Mesenchymal stem cell (in vitro differentiated cells and primary cell): ENCODE data around the gene PRR29.

Experiments used
- DNase-seq: peaks from one replicate; pipeline ENCODE4 v3.0.0-alpha.2; 2013
- H2AFZ ChIP-seq: one replicate; pipeline ENCODE4 v1.6.1; 2013; ENCODE audit warnings: low read depth, mild to moderate bottlenecking, control low read depth, inconsistent platforms, low read length, moderate library complexity
- H2AK5ac ChIP-seq: 2 replicates; pipeline ENCODE4 v1.6.1; 2013; ENCODE audit warnings: low read length, moderate library complexity, mild to moderate bottlenecking, inconsistent platforms; ENCODE audit not compliant: severe bottlenecking
- H2BK120ac ChIP-seq: one replicate; pipeline ENCODE4 v1.6.1; 2013; ENCODE audit warnings: low read depth, mild to moderate bottlenecking, inconsistent platforms, low read length, moderate library complexity
- H2BK12ac ChIP-seq, 2 experiments: one replicate each; pipeline ENCODE4 v1.6.1; 2013; ENCODE audit warnings: inconsistent platforms in 2 of 2, low read length in 2 of 2, mild to moderate bottlenecking in 2 of 2, moderate library complexity in 2 of 2, control low read depth in 1 of 2
- H2BK15ac ChIP-seq: one replicate; pipeline ENCODE4 v1.6.1; 2013; ENCODE audit warnings: mild to moderate bottlenecking, low read depth, inconsistent platforms; ENCODE audit not compliant: poor library complexity, severe bottlenecking
- H2BK5ac ChIP-seq: 2 replicates; pipeline ENCODE4 v1.6.1; 2013; ENCODE audit warnings: low read depth, mild to moderate bottlenecking, low read length, control low read depth, inconsistent platforms; ENCODE audit not compliant: poor library complexity, severe bottlenecking
- H3K14ac ChIP-seq, 2 experiments: one replicate each; pipeline ENCODE4 v1.6.1; 2013; ENCODE audit warnings: inconsistent platforms in 2 of 2, low read length in 2 of 2, control low read depth in 1 of 2, mild to moderate bottlenecking in 1 of 2, moderate library complexity in 1 of 2
- H3K18ac ChIP-seq, 2 experiments: one replicate each; pipeline ENCODE4 v1.6.1; 2013; ENCODE audit warnings: inconsistent platforms in 2 of 2, low read length in 2 of 2, control low read depth in 1 of 2, low read depth in 1 of 2, mild to moderate bottlenecking in 1 of 2
- H3K23ac ChIP-seq, 2 experiments: one replicate each; pipeline ENCODE4 v1.6.1; 2013; ENCODE audit warnings: inconsistent platforms in 2 of 2, low read length in 2 of 2, mild to moderate bottlenecking in 2 of 2, moderate library complexity in 2 of 2, control low read depth in 1 of 2
- H3K27ac ChIP-seq: 2 replicates; pipeline ENCODE4 v1.5.1; 2013; ENCODE audit warnings: mild to moderate bottlenecking, moderate library complexity, low read length, control low read depth, inconsistent platforms; ENCODE audit not compliant: poor library complexity, severe bottlenecking
- H3K27me3 ChIP-seq, 2 experiments: 2 replicates each; pipeline versions ENCODE4 v1.6.1 to v1.7.0; 2013; ENCODE audit warnings: low read length in 2 of 2, mild to moderate bottlenecking in 2 of 2, moderate library complexity in 2 of 2, control low read depth in 1 of 2, inconsistent platforms in 1 of 2; ENCODE audit not compliant: control insufficient read depth in 1 of 2, insufficient read depth in 1 of 2
- H3K36me3 ChIP-seq, 2 experiments: 2 replicates each; pipeline versions ENCODE4 v1.6.1 to v1.7.0; 2013; ENCODE audit warnings: low read length in 2 of 2, control low read depth in 1 of 2, inconsistent platforms in 1 of 2, low read depth in 1 of 2, mild to moderate bottlenecking in 1 of 2; ENCODE audit not compliant: insufficient read depth in 2 of 2, control insufficient read depth in 1 of 2
- H3K4ac ChIP-seq, 2 experiments: one replicate each; pipeline ENCODE4 v1.6.1; 2013; ENCODE audit warnings: inconsistent platforms in 2 of 2, low read length in 2 of 2, mild to moderate bottlenecking in 2 of 2, moderate library complexity in 2 of 2, control low read depth in 1 of 2, low read depth in 1 of 2
- H3K4me1 ChIP-seq: 2 replicates; pipeline ENCODE4 v1.6.1; 2013; ENCODE audit warnings: low read depth, low read length, control low read depth; ENCODE audit not compliant: control insufficient read depth, insufficient read depth
- H3K4me2 ChIP-seq: 2 replicates; pipeline ENCODE4 v1.6.1; 2013; ENCODE audit warnings: low read length, mild to moderate bottlenecking, inconsistent platforms; ENCODE audit not compliant: poor library complexity, severe bottlenecking
- H3K4me3 ChIP-seq, 2 experiments: 2 replicates each; pipeline versions ENCODE4 v1.5.1 to v1.7.0; 2013; ENCODE audit warnings: low read length in 2 of 2, mild to moderate bottlenecking in 2 of 2, control low read depth in 1 of 2, low read depth in 1 of 2; ENCODE audit not compliant: insufficient read depth in 1 of 2
- H3K79me1 ChIP-seq: replicated peaks from 2 replicates; pipeline ENCODE4 v1.6.1; 2013; ENCODE audit warnings: mild to moderate bottlenecking, control low read depth, low read length, inconsistent platforms; ENCODE audit not compliant: poor library complexity, severe bottlenecking
- H3K9ac ChIP-seq: 2 replicates; pipeline ENCODE4 v1.7.0; 2013; ENCODE audit warnings: mild to moderate bottlenecking, low read length, moderate library complexity
- H3K9me3 ChIP-seq: 2 replicates; pipeline ENCODE4 v1.7.0; 2013; ENCODE audit warnings: mild to moderate bottlenecking, low read length; ENCODE audit not compliant: control insufficient read depth
- H4K8ac ChIP-seq: one replicate; pipeline ENCODE4 v1.6.1; 2013; ENCODE audit warnings: inconsistent platforms, mild to moderate bottlenecking, low read length, moderate library complexity
- H4K91ac ChIP-seq: one replicate; pipeline ENCODE4 v1.6.1; 2013; ENCODE audit warnings: mild to moderate bottlenecking, low read length, inconsistent platforms
- WGBS: methylation state at CpG from one replicate; pipeline ENCODE4 v1.1.7; 2013; ENCODE audit warnings: mixed read lengths; 5-methylcytosine and 5-hydroxymethylcytosine counted together

PRR29 gene

GRCh38 chr17:63974594-63975192 is 23.5 kb upstream of the PRR29 start:
- Histone ChIP-seq H3K18ac (no peak overlapping the region), H2BK5ac (no peak overlapping the region), H2BK120ac (no peak overlapping the region), H2BK12ac (no peak overlapping the region), H3K4me1 (peaks cover 17% of the 10 kb centered on the region), H3K14ac (no peak overlapping the region), H2BK15ac (no peak overlapping the region), H3K27ac (no peak overlapping the region), H3K4me2 (no peak overlapping the region), H3K4me3 (no peak overlapping the region), H3K9ac (peak overlapping the region; percentile 29), H3K27me3 (peaks cover 7 to 19% of the 10 kb centered on the region in 2 experiments), H2AK5ac (no peak overlapping the region), H4K8ac (no peak overlapping the region), H3K36me3 (no peaks in the 10 kb centered on the region), H3K4ac (no peak overlapping the region), H4K91ac (no peak overlapping the region), H3K9me3 (no peaks in the 10 kb centered on the region), H3K23ac (no peak overlapping the region), H2AFZ (no peak overlapping the region), H3K79me1 (no peaks in the 10 kb centered on the region)
- DNase-seq = peak; percentile 43
- 49% methylated on average over 9 of the region's 10 CpGs for WGBS

GRCh38 chr17:63975541-63976092 is 22.5 kb upstream of the PRR29 start:
- WGBS = 92% methylated on average over 2 of the region's 2 CpGs
- Histone ChIP-seq H2AFZ (no peak overlapping the region), H3K27ac (no peak overlapping the region), H3K23ac (no peak overlapping the region), H3K4ac (no peak overlapping the region), H4K8ac (no peak overlapping the region), H3K14ac (no peak overlapping the region), H3K4me1 (peaks cover 17% of the 10 kb centered on the region), H3K79me1 (no peaks in the 10 kb centered on the region), H3K36me3 (no peaks in the 10 kb centered on the region), H3K9ac (no peak overlapping the region), H2BK5ac (no peak overlapping the region), H2BK12ac (no peak overlapping the region), H2BK15ac (no peak overlapping the region), H3K4me2 (no peak overlapping the region), H2AK5ac (no peak overlapping the region), H2BK120ac (no peak overlapping the region), H4K91ac (no peak overlapping the region), H3K18ac (no peak overlapping the region), H3K4me3 (no peak overlapping the region), H3K27me3 (peaks cover 7 to 11% of the 10 kb centered on the region in 2 experiments), H3K9me3 (no peaks in the 10 kb centered on the region)
- no peak for DNase-seq

- no peak overlapping the region for H4K8ac ChIP-seq
- no peak overlapping the region for H3K18ac ChIP-seq
- no peak overlapping the region for H3K27ac ChIP-seq
- H3K27me3 ChIP-seq = peaks cover 7 to 11% of the 10 kb centered on the region in 2 experiments
- H3K4ac ChIP-seq = no peak overlapping the region
- no peak for DNase-seq
- no peaks in the 10 kb centered on the region for H3K36me3 ChIP-seq
- no peak overlapping the region for H2BK120ac ChIP-seq
- no peak overlapping the region for H3K23ac ChIP-seq
- no peak overlapping the region for H2BK5ac ChIP-seq
- no peak overlapping the region for H2BK15ac ChIP-seq
- H3K4me2 ChIP-seq = no peak overlapping the region
- peaks cover 17% of the 10 kb centered on the region for H3K4me1 ChIP-seq
- no peaks in the 10 kb centered on the region for H3K79me1 ChIP-seq
- no peak overlapping the region for H2BK12ac ChIP-seq
- 84% methylated on average over 3 of the region's 3 CpGs for WGBS
- no peak overlapping the region for H2AFZ ChIP-seq
- no peak overlapping the region for H4K91ac ChIP-seq
- peaks cover under 1% of the 10 kb centered on the region for H3K9me3 ChIP-seq
- H3K14ac ChIP-seq = no peak overlapping the region
- H3K9ac ChIP-seq = no peak overlapping the region
- H2AK5ac ChIP-seq = no peak overlapping the region
- H3K4me3 ChIP-seq = no peak overlapping the region
Observed at GRCh38 chr17:63976702-63977101, 21.4 kb upstream of the PRR29 start.

GRCh38 chr17:63978272-63979200 is 19.6 kb upstream of the PRR29 start:
- Histone ChIP-seq H3K4me2 (no peak overlapping the region), H3K9ac (no peak overlapping the region), H2BK12ac (no peak overlapping the region), H3K14ac (no peak overlapping the region), H2AFZ (no peak overlapping the region), H4K91ac (no peak overlapping the region), H3K4me3 (no peak overlapping the region), H2BK15ac (no peak overlapping the region), H3K27ac (no peak overlapping the region), H3K4me1 (peaks cover 16% of the 10 kb centered on the region), H3K79me1 (no peaks in the 10 kb centered on the region), H3K36me3 (no peaks in the 10 kb centered on the region), H2BK120ac (no peak overlapping the region), H3K4ac (no peak overlapping the region), H4K8ac (no peak overlapping the region), H2AK5ac (no peak overlapping the region), H2BK5ac (no peak overlapping the region), H3K18ac (no peak overlapping the region), H3K27me3 (peaks cover 7 to 11% of the 10 kb centered on the region in 2 experiments), H3K9me3 (peaks cover 5% of the 10 kb centered on the region), H3K23ac (no peak overlapping the region)
- no peak for DNase-seq
- WGBS = 87% methylated on average over 12 of the region's 13 CpGs
